Stimulated activated CD4-positive, alpha-beta T cell treated with anti-CD3 and anti-CD28 coated beads, TNF-alpha, amount 100 ng/mL, for 4 hours (primary cell): Measurements from ENCODE around the gene UBTD2.

Source experiments
- DNase-seq, 3 experiments: peaks; one replicate each; pipeline ENCODE4 v3.0.0-alpha.2; 2020; ENCODE audit warnings: low read depth in 3 of 3

UBTD2 gene

GRCh38 chr5:172171118-172171517 lies 112.4 kb downstream of the UBTD2 start:
- DNase-seq: no peak

GRCh38 chr5:172170251-172170701 lies 113.3 kb downstream of the UBTD2 start:
- no peak for DNase-seq

- no peak for DNase-seq
Observed at GRCh38 chr5:172169216-172169615, 114.3 kb downstream of the UBTD2 start.

- DNase-seq: no peak
Observed at GRCh38 chr5:172168311-172168710, 115.3 kb downstream of the UBTD2 start.

GRCh38 chr5:172167895-172168294 lies 115.7 kb downstream of the UBTD2 start:
- no peak for DNase-seq

GRCh38 chr5:172166030-172166826 lies 117.3 kb downstream of the UBTD2 start:
- no peak for DNase-seq

- DNase-seq: no peak
Observed at GRCh38 chr5:172165465-172165864, 118.1 kb downstream of the UBTD2 start.

GRCh38 chr5:172164769-172165212 lies 118.8 kb downstream of the UBTD2 start:
- no peak for DNase-seq

- no peak for DNase-seq
Observed at GRCh38 chr5:172163346-172163745, 120.2 kb downstream of the UBTD2 start.

GRCh38 chr5:172162987-172163343 lies 120.6 kb downstream of the UBTD2 start:
- no peak for DNase-seq

- no peak for DNase-seq
Observed at GRCh38 chr5:172162323-172162986, 121.1 kb downstream of the UBTD2 start.

- DNase-seq: no peak
Observed at GRCh38 chr5:172160506-172160905, 123.1 kb downstream of the UBTD2 start.
